GM12873 (cell line): ENCODE results near the gene ADAMTS2.

Experiments used
- CTCF ChIP-seq: IDR thresholded peaks from 2 replicates; pipeline ENCODE4 v1.5.1; 2012; ENCODE audit warnings: low read depth, mild to moderate bottlenecking, moderate library complexity, low read length, control low read depth; ENCODE audit not compliant: insufficient read depth; ENCODE audit errors: missing control alignments

Gene ADAMTS2

DNA sequence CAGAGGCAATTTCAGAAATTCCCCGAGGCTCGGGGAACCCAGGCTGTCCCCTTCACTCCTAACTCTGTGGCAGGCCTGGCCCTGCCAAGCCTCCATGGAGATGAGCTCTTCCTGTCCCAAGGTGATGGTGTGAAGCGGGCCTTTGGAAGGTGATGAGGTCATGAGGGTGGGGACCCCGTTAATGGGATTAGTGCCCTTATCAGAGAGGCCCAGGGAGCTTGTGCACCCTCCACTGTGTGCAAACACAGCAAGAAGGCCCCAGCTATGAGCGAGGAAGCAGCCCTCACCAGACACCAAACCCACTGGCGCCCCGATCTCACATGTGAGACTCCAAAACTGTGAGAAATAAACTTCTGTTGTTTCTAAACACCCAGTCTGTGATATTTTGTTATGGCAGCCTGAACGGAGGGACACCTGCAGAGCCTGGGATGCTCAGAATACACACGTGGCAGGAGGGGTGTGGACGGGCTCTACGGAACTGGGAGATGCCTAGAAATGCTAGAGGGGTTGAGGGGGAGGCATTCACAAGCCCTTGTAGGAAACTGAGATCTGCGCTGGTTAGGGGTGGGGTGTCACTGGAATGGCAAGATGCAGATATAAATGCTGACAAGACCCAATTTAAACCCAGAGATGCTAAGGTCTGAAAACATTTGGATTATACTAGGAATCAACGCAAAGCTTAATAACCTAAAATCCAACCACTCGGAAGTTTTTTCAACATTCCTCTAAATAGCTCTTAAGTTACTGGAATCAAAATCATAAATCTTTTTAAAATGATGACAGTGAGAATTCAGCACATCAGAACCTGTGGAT, 46.9 kb downstream of the ADAMTS2 start:
- TF ChIP-seq CTCF = no peak

DNA sequence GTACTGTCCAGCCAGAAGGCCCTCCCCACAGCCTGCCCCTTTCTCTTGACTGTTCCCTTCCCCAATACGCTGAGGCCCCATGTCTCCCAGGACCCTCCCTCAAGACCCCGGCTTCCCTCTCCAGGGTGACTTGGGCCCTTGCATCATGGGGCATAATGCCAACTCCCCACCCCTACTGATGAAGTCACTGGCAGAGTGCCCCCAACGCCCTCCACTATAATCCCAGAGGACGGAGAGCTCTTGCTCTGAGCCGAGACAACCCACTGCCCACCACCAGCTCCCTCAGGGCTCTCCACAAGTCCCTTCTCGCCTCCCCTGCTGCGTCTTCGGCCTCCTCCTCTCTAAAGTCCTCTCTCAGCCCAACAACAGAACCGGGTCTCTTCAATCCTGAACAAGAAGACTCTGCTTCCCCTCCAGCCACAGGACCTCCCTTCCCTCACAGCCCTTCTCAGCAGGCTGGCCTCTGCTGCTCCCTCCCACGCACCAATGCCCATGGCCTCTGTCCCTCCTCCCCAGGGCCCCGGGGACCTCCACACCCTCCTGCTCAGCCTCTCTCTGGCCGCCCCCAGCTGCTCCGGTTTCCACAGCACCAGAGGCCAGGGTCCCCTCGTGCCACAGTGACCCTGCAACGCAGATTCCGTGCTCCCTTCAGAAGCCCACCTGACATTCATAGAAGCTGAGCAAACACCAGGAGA, 47.6 kb downstream of the ADAMTS2 start:
- TF ChIP-seq CTCF = no peak

- no peak for TF ChIP-seq CTCF
Observed at GRCh38 chr5:179297026-179297425, 48.2 kb downstream of the ADAMTS2 start.

DNA sequence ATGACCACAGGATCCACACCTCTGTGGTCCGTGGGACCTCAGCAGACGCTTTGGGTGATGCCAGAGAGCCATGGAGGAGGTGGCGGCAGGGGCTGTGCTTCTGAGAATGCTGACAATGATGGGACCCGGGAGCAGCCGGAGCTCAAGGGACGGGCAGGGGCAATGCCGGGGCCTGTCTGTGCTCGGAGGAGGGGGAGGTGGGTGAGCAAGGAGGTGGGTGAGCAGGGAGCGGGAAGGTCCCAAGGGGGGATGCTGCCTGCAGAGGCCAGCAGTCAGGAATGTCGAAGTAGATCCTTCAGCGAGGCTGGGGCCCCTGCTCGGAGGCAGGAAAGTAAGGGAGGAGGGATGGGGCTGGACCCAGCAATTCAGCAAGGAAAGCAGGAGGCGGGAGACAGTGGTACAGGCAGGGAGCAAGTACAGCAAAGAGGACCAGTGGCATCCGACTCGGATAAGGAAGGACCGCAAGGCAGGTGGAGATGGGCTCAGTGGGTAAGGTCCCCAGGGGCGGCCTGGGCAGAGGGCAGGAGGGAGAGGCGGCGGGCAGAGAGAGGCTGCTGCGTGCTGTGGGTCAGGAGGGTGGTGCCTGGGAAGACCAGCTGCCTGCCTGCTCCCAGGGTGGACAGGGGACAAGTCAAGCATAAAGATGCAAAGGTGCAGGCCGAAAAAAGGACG, 49.0 kb downstream of the ADAMTS2 start:
- no peak for TF ChIP-seq CTCF

GRCh38 chr5:179295778-179296149, 49.5 kb downstream of the ADAMTS2 start:
- no peak for TF ChIP-seq CTCF

DNA sequence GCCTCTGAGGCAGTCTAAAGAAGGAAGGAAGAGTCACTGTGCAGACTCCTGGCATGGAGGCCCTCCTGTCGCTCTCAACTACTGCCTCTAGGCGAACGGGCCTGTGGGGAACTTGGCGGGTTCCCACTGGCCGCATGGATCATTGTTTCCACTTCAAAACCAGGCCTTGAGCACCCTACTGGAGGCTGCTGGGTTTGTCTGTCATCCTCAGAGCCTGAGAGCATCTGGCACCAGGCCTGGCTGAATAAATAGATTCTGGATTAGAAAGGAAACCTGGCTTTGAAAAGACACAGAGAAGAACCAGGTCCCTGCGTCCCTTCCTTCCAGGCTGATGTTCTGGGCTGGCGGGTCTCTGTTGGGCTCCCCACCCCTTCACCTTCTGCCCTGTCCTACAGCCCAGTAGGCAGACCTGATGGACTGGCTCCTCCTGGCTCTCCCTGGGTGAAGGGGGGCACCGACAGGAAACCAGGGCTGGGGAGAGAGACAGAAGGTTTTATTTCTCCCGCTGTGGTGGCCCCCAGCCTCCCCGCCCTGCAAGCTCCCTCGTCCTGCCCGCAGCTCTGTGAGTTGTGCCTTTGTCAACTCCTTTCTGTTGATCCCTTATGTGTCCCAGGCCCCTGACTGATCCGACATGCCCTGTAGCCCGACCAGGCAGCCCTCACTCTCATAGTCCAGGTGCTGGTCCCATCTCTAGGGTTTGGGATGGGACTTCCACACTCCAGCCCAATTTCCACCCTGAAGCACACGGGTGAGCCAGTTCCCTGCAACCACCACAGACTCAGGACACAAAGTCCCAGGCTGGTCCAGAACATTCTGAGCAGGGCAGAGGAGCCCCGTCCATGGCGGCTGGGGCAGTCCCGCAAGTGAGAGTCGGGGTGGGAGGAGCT, 50.1 kb downstream of the ADAMTS2 start:
- TF ChIP-seq CTCF = no peak
